IMR-90 (cell line): ENCODE measurements around the gene USP4. TPM values are rescaled to one million over a fixed set of nuclear protein-coding genes. Genes with fewer than 3 reads are reported as not detected.

ENCODE experiments used
- ATAC-seq: fragments of 200-7000 bp; cut with Tn5 transposase; 2 replicates; pipeline ENCODE4 v1.9.1; 2020; ENCODE audit warnings: low read depth, mild to moderate bottlenecking, moderate library complexity
- BruUV-seq: library from RNA; stranded (reverse); fragments of 400-500 nt; replicated peaks from 2 replicates; lab custom pipeline; 2021; lab: Mats Ljungman, UMichigan
- CTCF ChIA-PET: fragments of 300-600 bp; formaldehyde crosslinking; extraction: SDS; loops from one replicate; lab custom pipeline; 2021; ENCODE audit warnings: antibody characterized with exemption; lab: Yijun Ruan, JAX
- POLR2A ChIA-PET: fragments of 300-600 bp; sonication (Branson Sonifier 250); formaldehyde crosslinking; loops from one replicate; lab custom pipeline; 2022; ENCODE audit warnings: antibody characterized with exemption; ENCODE audit not compliant: unreplicated experiment; lab: Charles Lee
- DNase-seq: peaks from one replicate; pipeline ENCODE4 v3.0.0; 2013
- H2AFZ ChIP-seq: replicated peaks from 2 replicates; pipeline ENCODE3; 2013; ENCODE audit warnings: low read length, mild to moderate bottlenecking; ENCODE audit not compliant: poor library complexity
- H2AK5ac ChIP-seq: 2 replicates; pipeline ENCODE4 v1.6.1; 2013; ENCODE audit warnings: low read depth, low read length, inconsistent platforms
- H2AK9ac ChIP-seq: replicated peaks from 2 replicates; pipeline ENCODE3; 2013; ENCODE audit warnings: mild to moderate bottlenecking, low read depth, low read length, moderate library complexity; ENCODE audit not compliant: poor library complexity
- H2BK120ac ChIP-seq: 2 replicates; pipeline ENCODE4 v1.6.1; 2013; ENCODE audit warnings: low read depth, low read length, inconsistent platforms
- H2BK15ac ChIP-seq: 3 replicates; pipeline ENCODE4 v1.6.1; 2013; ENCODE audit warnings: low read depth, low read length, inconsistent platforms
- H2BK20ac ChIP-seq: 2 replicates; pipeline ENCODE4 v1.6.1; 2013; ENCODE audit warnings: low read depth, mild to moderate bottlenecking, inconsistent platforms, low read length, moderate library complexity
- H2BK5ac ChIP-seq: 2 replicates; pipeline ENCODE4 v1.6.1; 2013; ENCODE audit warnings: mild to moderate bottlenecking, low read depth, low read length, inconsistent platforms; ENCODE audit not compliant: poor library complexity, severe bottlenecking
- H3K14ac ChIP-seq: replicated peaks from 2 replicates; pipeline ENCODE4 v1.6.1; 2013; ENCODE audit warnings: low read depth, low read length, inconsistent platforms
- H3K18ac ChIP-seq: 2 replicates; pipeline ENCODE4 v1.6.1; 2013; ENCODE audit warnings: low read depth, low read length, control low read depth
- H3K23ac ChIP-seq: 2 replicates; pipeline ENCODE4 v1.6.1; 2013; ENCODE audit warnings: low read depth, low read length, inconsistent platforms
- H3K27ac ChIP-seq: 2 replicates; pipeline ENCODE4 v1.5.1; 2013; ENCODE audit warnings: mild to moderate bottlenecking, control low read depth, low read length; ENCODE audit not compliant: insufficient read depth
- H3K27me3 ChIP-seq: 2 replicates; pipeline ENCODE4 v1.6.1; 2013; ENCODE audit warnings: low read length; ENCODE audit not compliant: control insufficient read depth, insufficient read depth
- H3K36me3 ChIP-seq: 2 replicates; pipeline ENCODE4 v1.6.1; 2013; ENCODE audit warnings: low read length, mixed read lengths; ENCODE audit not compliant: control insufficient read depth, insufficient read depth
- H3K4ac ChIP-seq: 2 replicates; pipeline ENCODE4 v1.6.1; 2013; ENCODE audit warnings: low read depth, low read length, inconsistent platforms
- H3K4me1 ChIP-seq: 2 replicates; pipeline ENCODE4 v1.6.1; 2013; ENCODE audit warnings: low read length, mixed read lengths; ENCODE audit not compliant: control insufficient read depth, insufficient read depth
- H3K4me2 ChIP-seq: 2 replicates; pipeline ENCODE4 v1.6.1; 2013; ENCODE audit warnings: low read depth, mild to moderate bottlenecking, control low read depth, low read length, moderate library complexity
- H3K4me3 ChIP-seq: 2 replicates; pipeline ENCODE4 v1.5.1; 2013; ENCODE audit warnings: low read depth, mild to moderate bottlenecking, control low read depth, low read length, moderate library complexity; ENCODE audit not compliant: insufficient read depth
- H3K56ac ChIP-seq: 2 replicates; pipeline ENCODE4 v1.6.1; 2013; ENCODE audit warnings: low read length, inconsistent platforms; ENCODE audit not compliant: insufficient read depth; ENCODE audit errors: extremely low read depth
- H3K79me1 ChIP-seq, 2 experiments: 2 replicates each; pipeline ENCODE4 v1.6.1; 2013; ENCODE audit warnings: low read length in 2 of 2, inconsistent platforms in 1 of 2, low read depth in 1 of 2
- H3K9ac ChIP-seq: 2 replicates; pipeline ENCODE4 v1.6.1; 2013; ENCODE audit warnings: low read depth, low read length, control low read depth
- H3K9me1 ChIP-seq: 2 replicates; pipeline ENCODE4 v1.6.1; 2013; ENCODE audit warnings: low read length, inconsistent platforms; ENCODE audit not compliant: insufficient read depth
- H3K9me3 ChIP-seq: 2 replicates; pipeline ENCODE4 v1.6.1; 2013; ENCODE audit warnings: low read length; ENCODE audit not compliant: control insufficient read depth, insufficient read depth
- H4K20me1 ChIP-seq: 2 replicates; pipeline ENCODE4 v1.6.1; 2013; ENCODE audit warnings: low read length, inconsistent platforms; ENCODE audit not compliant: insufficient read depth
- H4K5ac ChIP-seq: 2 replicates; pipeline ENCODE4 v1.6.1; 2013; ENCODE audit warnings: mild to moderate bottlenecking, low read depth, low read length, control low read depth
- H4K8ac ChIP-seq, 2 experiments: 2 replicates each; pipeline ENCODE4 v1.6.1; 2013; ENCODE audit warnings: low read depth in 2 of 2, low read length in 2 of 2, control low read depth in 1 of 2, inconsistent platforms in 1 of 2
- H4K91ac ChIP-seq: 2 replicates; pipeline ENCODE4 v1.6.1; 2013; ENCODE audit warnings: low read depth, low read length, inconsistent platforms; ENCODE audit not compliant: insufficient read depth
- BHLHE40 ChIP-seq: fragments of 150-350 bp; IDR thresholded peaks from 2 replicates; pipeline ENCODE4 v1.6.1; 2016; ENCODE audit warnings: mild to moderate bottlenecking, low read depth, low read length
- CTCF ChIP-seq: conservative IDR thresholded peaks from 2 replicates; pipeline ENCODE4 v1.5.1; 2012; ENCODE audit warnings: mild to moderate bottlenecking, low read depth, low read length, improper control_type of control experiment
- MAZ ChIP-seq: IDR thresholded peaks from 2 replicates; pipeline ENCODE4 v1.6.1; 2012; ENCODE audit warnings: low read depth, mild to moderate bottlenecking, low read length, improper control_type of control experiment, moderate library complexity, borderline replicate concordance
- RCOR1 ChIP-seq: IDR thresholded peaks from 2 replicates; pipeline ENCODE4 v1.6.1; 2012; ENCODE audit warnings: mild to moderate bottlenecking, low read length, improper control_type of control experiment; ENCODE audit not compliant: insufficient replicate concordance
- WGBS, 2 experiments: methylation state at CpG; one replicate each; pipeline versions ENCODE4 v1.1.5 to v1.1.7; 2013; ENCODE audit warnings: missing lambda C conversion rate in 2 of 2; ENCODE audit not compliant: insufficient read length in 1 of 2; ENCODE audit errors: extremely low coverage in 2 of 2; 5-methylcytosine and 5-hydroxymethylcytosine counted together
- dilution Hi-C: fragments of 300-500 bp; cut with HindIII; formaldehyde crosslinking; loops from one replicate; pipeline ENCODE4 v1.14.3; 2018; ENCODE audit warnings: low sequenced_read_pairs; ENCODE audit not compliant: unreplicated experiment
- in situ Hi-C: fragments of 300-500 bp; cut with MboI; formaldehyde crosslinking; loops from 3 replicates; pipeline ENCODE4 v1.14.3; 2019; ENCODE audit warnings: low sequenced_read_pairs, inconsistent platforms, mixed read lengths
- intact Hi-C: fragments of 100-400 bp; cut with micrococcal nuclease; formaldehyde crosslinking; loops from 2 replicates; pipeline ENCODE4 v1.10.0; 2022
- polyA plus RNA-seq, 3 experiments: library from polyadenylated mRNA; depleted of rRNA; stranded (reverse); fragments of >200 nt; gene quantifications; 2 replicates each; pipeline ENCODE4 v1.2.3, GENCODE V29; 2012; ENCODE audit warnings: low replicate concordance in 1 of 3
- total RNA-seq: library from RNA; depleted of rRNA; stranded (reverse); fragments of >200 nt; gene quantifications from 2 replicates; pipeline ENCODE4 v1.2.3, GENCODE V29; 2012

Gene USP4
- total and polyA plus RNA-seq, 2 of the 4 experiments (the other 2 are of a cell fraction): 29.9 to 42.3 TPM

GRCh38 chr3:49388289-49388820 is 48.5 kb upstream of the USP4 start:
- 100% methylated on average over 1 of the region's 1 CpG; no CpG with 5 or more reads in 1 of the 2 experiments for WGBS, 2 experiments
- H4K20me1 ChIP-seq: peaks cover 99% of the 10 kb centered on the region
- TSS peak; percentile 16 for BruUV-seq

More at GRCh38 chr3:49388289-49388820, 48.5 kb upstream of the USP4 start:
- TF ChIP-seq RCOR1 (no peak), BHLHE40 (no peak), MAZ (no peak), CTCF (no peak)
- DNase-seq (no peak), ATAC-seq (no peak)
- H4K91ac ChIP-seq: no peak overlapping the region
- H2AK9ac ChIP-seq: no peak overlapping the region
- no peak overlapping the region for H2AFZ ChIP-seq
- ChIA-PET CTCF (no interaction called here), POLR2A (no interaction called here)
- H2BK5ac ChIP-seq: no peak overlapping the region
- intact Hi-C loops (no loop called here), dilution Hi-C loops (no loop called here), in situ Hi-C loops (no loop called here)
- peak overlapping the region; percentile 1; the same call in 1 of the 2 replicates for H3K23ac ChIP-seq
- H3K9me3 ChIP-seq: no peaks in the 10 kb centered on the region
- no peak overlapping the region for H3K4ac ChIP-seq
- H2BK20ac ChIP-seq: no peak overlapping the region
- H3K4me1 ChIP-seq: peaks cover 10% of the 10 kb centered on the region
- no peak overlapping the region for H3K14ac ChIP-seq
- H3K36me3 ChIP-seq: peaks cover 10% of the 10 kb centered on the region
- H3K4me3 ChIP-seq: no peak overlapping the region
- H2BK15ac ChIP-seq: no peak overlapping the region
- H4K5ac ChIP-seq: no peak overlapping the region
- H3K56ac ChIP-seq: no peak overlapping the region
- no peak overlapping the region for H3K9ac ChIP-seq
- H2AK5ac ChIP-seq: no peak overlapping the region
- no peaks in the 10 kb centered on the region for H3K27me3 ChIP-seq
- no peak overlapping the region for H4K8ac ChIP-seq
- H3K9me1 ChIP-seq: peaks cover 22% of the 10 kb centered on the region
- no peak overlapping the region for H2BK120ac ChIP-seq
- H3K4me2 ChIP-seq: no peak overlapping the region
- H3K27ac ChIP-seq: no peak overlapping the region
- no peak overlapping the region for H3K18ac ChIP-seq
- H3K79me1 ChIP-seq: peaks cover 0 to 47% of the 10 kb centered on the region in 2 experiments; a peak in 2 of 4 replicates
